ENCODE data around the gene PLPP2.

DNA sequence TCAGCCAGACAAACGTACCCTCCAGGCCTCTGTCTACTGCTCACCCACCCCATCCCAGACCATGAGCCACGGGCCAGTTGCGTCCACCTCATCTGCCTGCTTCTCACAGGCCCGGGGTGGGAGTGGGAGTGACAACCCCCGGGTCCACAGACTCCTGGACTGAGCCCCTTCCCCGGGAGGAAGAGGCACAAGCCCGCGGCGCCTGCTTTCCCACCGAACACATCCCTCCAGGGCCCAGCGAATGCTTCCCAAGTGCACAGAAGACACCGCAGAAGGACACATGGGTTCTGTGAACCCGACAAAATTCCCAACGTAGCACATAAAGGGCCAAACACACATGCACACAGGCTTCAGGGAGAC, 18.0 kb upstream of the PLPP2 start:
- TF ChIP-seq CTCF (IDR thresholded peaks at IDR 0.05; ENCODE audit: borderline replicate concordance, extremely low read depth, low read length, poor library complexity, severe bottlenecking) (no peak), EZH2 (IDR thresholded peaks at IDR 0.05; ENCODE audit: borderline replicate concordance, low read depth, low read length, severe bottlenecking) (no peak)

Data from DND-41 (cell line).